ENCODE results near the gene PCDHB8.
"Not testable (repeated sequence)": the region's sequence is repeated elsewhere in the genome, so short reads cannot be mapped to it uniquely, and the experiment has no call there.

DNA sequence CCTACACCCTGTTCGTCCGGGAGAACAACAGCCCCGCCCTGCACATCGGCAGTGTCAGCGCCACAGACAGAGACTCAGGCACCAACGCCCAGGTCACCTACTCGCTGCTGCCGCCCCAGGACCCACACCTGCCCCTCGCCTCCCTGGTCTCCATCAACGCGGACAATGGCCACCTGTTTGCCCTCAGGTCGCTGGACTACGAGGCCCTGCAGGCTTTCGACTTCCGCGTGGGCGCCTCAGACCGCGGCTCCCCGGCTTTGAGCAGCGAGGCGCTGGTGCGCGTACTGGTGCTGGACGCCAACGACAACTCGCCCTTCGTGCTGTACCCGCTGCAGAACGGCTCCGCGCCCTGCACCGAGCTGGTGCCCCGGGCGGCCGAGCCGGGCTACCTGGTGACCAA lies 11.1 kb downstream of the PCDHB8 start:
- not testable (repeated sequence) for TF ChIP-seq EZH2 (IDR thresholded peaks at IDR 0.05); ZNF274 (IDR thresholded peaks at IDR 0.05; ENCODE audit: low read depth, low read length); POLR2AphosphoS5 (IDR thresholded peaks at IDR 0.05; ENCODE audit: low read depth, low read length); CEBPB (IDR thresholded peaks at IDR 0.05; ENCODE audit: low read depth); RAD21 (IDR thresholded peaks at IDR 0.05; ENCODE audit: low read depth); POLR2A (IDR thresholded peaks at IDR 0.05; ENCODE audit: borderline replicate concordance, extremely low read depth, insufficient read depth, insufficient read length); CBX3 (IDR thresholded peaks at IDR 0.05; ENCODE audit: low read depth); EZH2phosphoT487 (IDR thresholded peaks at IDR 0.05; ENCODE audit: borderline replicate concordance); ZFX (IDR thresholded peaks at IDR 0.05); YY1 (IDR thresholded peaks at IDR 0.05; ENCODE audit: extremely low read depth, insufficient replicate concordance, low read depth, low read length); SIN3A (IDR thresholded peaks at IDR 0.05; ENCODE audit: low read depth)
- TF ChIP-seq, protein P1, sequence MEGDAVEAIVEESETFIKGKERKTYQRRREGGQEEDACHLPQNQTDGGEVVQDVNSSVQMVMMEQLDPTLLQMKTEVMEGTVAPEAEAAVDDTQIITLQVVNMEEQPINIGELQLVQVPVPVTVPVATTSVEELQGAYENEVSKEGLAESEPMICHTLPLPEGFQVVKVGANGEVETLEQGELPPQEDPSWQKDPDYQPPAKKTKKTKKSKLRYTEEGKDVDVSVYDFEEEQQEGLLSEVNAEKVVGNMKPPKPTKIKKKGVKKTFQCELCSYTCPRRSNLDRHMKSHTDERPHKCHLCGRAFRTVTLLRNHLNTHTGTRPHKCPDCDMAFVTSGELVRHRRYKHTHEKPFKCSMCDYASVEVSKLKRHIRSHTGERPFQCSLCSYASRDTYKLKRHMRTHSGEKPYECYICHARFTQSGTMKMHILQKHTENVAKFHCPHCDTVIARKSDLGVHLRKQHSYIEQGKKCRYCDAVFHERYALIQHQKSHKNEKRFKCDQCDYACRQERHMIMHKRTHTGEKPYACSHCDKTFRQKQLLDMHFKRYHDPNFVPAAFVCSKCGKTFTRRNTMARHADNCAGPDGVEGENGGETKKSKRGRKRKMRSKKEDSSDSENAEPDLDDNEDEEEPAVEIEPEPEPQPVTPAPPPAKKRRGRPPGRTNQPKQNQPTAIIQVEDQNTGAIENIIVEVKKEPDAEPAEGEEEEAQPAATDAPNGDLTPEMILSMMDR (IDR thresholded peaks at IDR 0.05 in 2 of 3, conservative IDR thresholded peaks at IDR 0.05 in 1 of 3; ENCODE audit: borderline replicate concordance in 1 of 3, insufficient read depth in 1 of 3, low read depth in 2 of 3, low read length in 2 of 3): not testable (repeated sequence)
- TF ChIP-seq, protein P2, sequence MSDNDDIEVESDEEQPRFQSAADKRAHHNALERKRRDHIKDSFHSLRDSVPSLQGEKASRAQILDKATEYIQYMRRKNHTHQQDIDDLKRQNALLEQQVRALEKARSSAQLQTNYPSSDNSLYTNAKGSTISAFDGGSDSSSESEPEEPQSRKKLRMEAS (IDR thresholded peaks at IDR 0.05): not testable (repeated sequence)

All from HCT116 (cell line).